ENCODE results near the gene SPRED1. TPM values are rescaled to one million over a fixed set of nuclear protein-coding genes. Genes with fewer than 3 reads are reported as not detected.

Gene SPRED1
- polyA plus RNA-seq, 3 donors: 2.5 to 3.3 (median 3.2) TPM

DNA sequence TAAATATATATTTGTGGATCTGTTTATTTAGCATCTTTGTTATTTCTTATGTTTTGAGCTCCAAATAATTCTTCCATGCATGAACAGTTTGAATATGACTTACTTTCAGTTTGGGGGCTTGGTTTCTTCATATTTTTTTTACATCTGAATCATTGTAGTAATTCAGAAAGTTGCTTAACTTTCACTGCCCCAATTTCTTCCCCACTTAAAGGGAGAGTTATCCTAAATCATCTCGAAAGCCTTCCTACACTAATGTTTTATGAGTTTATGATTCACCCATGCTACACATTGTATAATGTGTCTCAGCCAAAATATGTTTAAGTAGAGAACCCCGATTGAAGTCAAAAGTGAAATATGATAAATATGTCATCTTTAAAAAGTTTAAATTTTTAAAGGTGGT lies 47.8 kb downstream of the SPRED1 start:
- H3K27ac ChIP-seq (ENCODE audit: low read depth in 1 of 2, low read length in 2 of 2): no peak overlapping the region
- no peak for DNase-seq
- H3K27me3 Mint-ChIP-seq (ENCODE audit: low read depth in 3 of 3): peaks cover 0 to 3% (median 0%) of the 10 kb centered on the region in 3 donors
- no peak overlapping the region for H3K4me3 ChIP-seq (replicated peaks in 1 of 3; ENCODE audit: low read depth in 2 of 3, low read length in 3 of 3)
- no peaks in the 10 kb centered on the region for H3K9me3 Mint-ChIP-seq
- no peak overlapping the region for H3K27ac Mint-ChIP-seq
- H2AFZ ChIP-seq (ENCODE audit: insufficient read depth, low read depth, low read length, poor library complexity, severe bottlenecking): no peak overlapping the region
- peaks cover 9% of the 10 kb centered on the region for H3K4me1 Mint-ChIP-seq
- no peak overlapping the region for H3K4me2 ChIP-seq (replicated peaks; ENCODE audit: extremely low read depth, low read length, poor library complexity, severe bottlenecking)
- TF ChIP-seq CTCF (IDR thresholded peaks at IDR 0.05): no peak
- no peaks in the 10 kb centered on the region for H3K9me3 ChIP-seq (replicated peaks in 1 of 2; ENCODE audit: control insufficient read depth in 1 of 2, insufficient read depth in 1 of 2, low read length in 2 of 2)
- H3K36me3 Mint-ChIP-seq: peaks cover 1 to 8% of the 10 kb centered on the region in 2 donors
- H3K4me1 ChIP-seq (ENCODE audit: control insufficient read depth in 1 of 2, insufficient read depth in 2 of 2, low read length in 2 of 2): no peaks in the 10 kb centered on the region
- H3K9ac ChIP-seq (ENCODE audit: insufficient read depth, low read length, poor library complexity, severe bottlenecking): no peak overlapping the region
- WGBS (ENCODE audit: insufficient coverage): 100% methylated on average over 1 of the region's 2 CpGs
- no peaks in the 10 kb centered on the region for H4K20me1 ChIP-seq (ENCODE audit: insufficient read depth, low read length)
- no peak overlapping the region for H3K4me3 Mint-ChIP-seq
- no peaks in the 10 kb centered on the region for H3K27me3 ChIP-seq (ENCODE audit: control insufficient read depth in 2 of 2, insufficient read depth in 2 of 2, low read length in 2 of 2)
- intact Hi-C loops (cut with micrococcal nuclease): no loop called here
- H3K79me2 ChIP-seq (ENCODE audit: insufficient read depth, low read length): no peaks in the 10 kb centered on the region
- H3K36me3 ChIP-seq (replicated peaks in 1 of 2; ENCODE audit: control insufficient read depth in 1 of 2, insufficient read depth in 2 of 2, low read length in 2 of 2): no peaks in the 10 kb centered on the region

GRCh38 chr15:38304481-38304880 lies 51.8 kb downstream of the SPRED1 start:
- H3K4me3 Mint-ChIP-seq: no peak overlapping the region
- peaks cover 22% of the 10 kb centered on the region for H3K4me1 Mint-ChIP-seq
- intact Hi-C loops (cut with micrococcal nuclease): no loop called here

More at GRCh38 chr15:38304481-38304880, 51.8 kb downstream of the SPRED1 start:
- peaks cover 10 to 16% of the 10 kb centered on the region in 2 donors for H3K36me3 Mint-ChIP-seq
- Histone ChIP-seq H3K4me3 (replicated peaks in 1 of 3; ENCODE audit: low read depth in 2 of 3, low read length in 3 of 3) (no peak overlapping the region), H3K27me3 (ENCODE audit: control insufficient read depth in 2 of 2, insufficient read depth in 2 of 2, low read length in 2 of 2) (no peaks in the 10 kb centered on the region), H4K20me1 (ENCODE audit: insufficient read depth, low read length) (no peaks in the 10 kb centered on the region), H3K9ac (ENCODE audit: insufficient read depth, low read length, poor library complexity, severe bottlenecking) (no peak overlapping the region), H3K4me1 (ENCODE audit: control insufficient read depth in 1 of 2, insufficient read depth in 2 of 2, low read length in 2 of 2) (peaks cover 0 to 5% of the 10 kb centered on the region in 2 donors), H3K27ac (ENCODE audit: low read depth in 1 of 2, low read length in 2 of 2) (no peak overlapping the region), H3K36me3 (replicated peaks in 1 of 2; ENCODE audit: control insufficient read depth in 1 of 2, insufficient read depth in 2 of 2, low read length in 2 of 2) (no peaks in the 10 kb centered on the region), H3K4me2 (replicated peaks; ENCODE audit: extremely low read depth, low read length, poor library complexity, severe bottlenecking) (no peak overlapping the region), H3K9me3 (replicated peaks in 1 of 2; ENCODE audit: control insufficient read depth in 1 of 2, insufficient read depth in 1 of 2, low read length in 2 of 2) (no peaks in the 10 kb centered on the region), H3K79me2 (ENCODE audit: insufficient read depth, low read length) (no peaks in the 10 kb centered on the region), H2AFZ (ENCODE audit: insufficient read depth, low read depth, low read length, poor library complexity, severe bottlenecking) (no peak overlapping the region)
- H3K27ac Mint-ChIP-seq: no peak overlapping the region
- H3K27me3 Mint-ChIP-seq (ENCODE audit: low read depth in 3 of 3): peaks cover 0 to 3% (median 0%) of the 10 kb centered on the region in 3 donors
- no peak for DNase-seq
- TF ChIP-seq CTCF (IDR thresholded peaks at IDR 0.05): no peak
- WGBS (ENCODE audit: insufficient coverage): 100% methylated on average over 2 of the region's 3 CpGs
- peaks cover 0 to 2% (median 0%) of the 10 kb centered on the region in 7 donors for H3K9me3 Mint-ChIP-seq

All from CD14-positive monocyte (primary cell).